GM13976 (cell line): ENCODE measurements around the gene RGS9BP.

ENCODE experiments used
- DNase-seq: peaks from one replicate; pipeline ENCODE4 v3.0.0; 2012; ENCODE audit warnings: low spot score
- CTCF ChIP-seq: IDR thresholded peaks from 2 replicates; pipeline ENCODE4 v1.5.1; 2012; ENCODE audit warnings: borderline replicate concordance, mild to moderate bottlenecking; ENCODE audit not compliant: insufficient read depth; ENCODE audit errors: extremely low read depth, missing control alignments, control extremely low read depth
- in situ Hi-C: fragments of 300-500 bp; cut with MboI; formaldehyde crosslinking; loops from one replicate; pipeline ENCODE4 v1.12.0; 2022; ENCODE audit warnings: low sequenced_read_pairs, mixed read lengths, inconsistent platforms; ENCODE audit not compliant: unreplicated experiment

Gene RGS9BP

GRCh38 chr19:32719611-32720059 lies 44.0 kb downstream of the RGS9BP start, which contains the start of gene TDRD12:
Gene TDRD12, plus strand, starts transcription at chr19:32719767. Its CDS starts 306 bp downstream, at chr19:32720073.
- in situ Hi-C loops, result no loop called here
- TF ChIP-seq CTCF, result no peak
- no peak for DNase-seq

GRCh38 chr19:32720216-32720935 lies 44.7 kb downstream of the RGS9BP start:
- TF ChIP-seq CTCF, result no peak
- in situ Hi-C loops, result no loop called here
- DNase-seq, result no peak

GRCh38 chr19:32720936-32721250 lies 45.2 kb downstream of the RGS9BP start:
- in situ Hi-C loops, result no loop called here
- TF ChIP-seq CTCF, result no peak
- DNase-seq, result no peak
